Vagina (tissue), 2 donors: Measurements from ENCODE around the gene MSI2. TPM values are rescaled to one million over a fixed set of nuclear protein-coding genes. Genes with fewer than 3 reads are reported as not detected.

Experiments used
- DNase-seq, 2 donors: peaks; one replicate each; pipeline ENCODE4 v3.0.0-alpha.2; 2017; ENCODE audit errors: extremely low spot score in 2 of 2
- H3K27ac ChIP-seq: fragments of 200-600 bp; sonication (generic); one replicate; pipeline ENCODE4 v1.5.1; 2019
- H3K27me3 ChIP-seq: fragments of 200-600 bp; sonication (generic); one replicate; pipeline ENCODE4 v1.5.1; 2019
- H3K36me3 ChIP-seq, 2 donors: fragments of 200-600 bp; sonication (generic); one replicate each; pipeline ENCODE4 v1.5.1; 2017 to 2019
- H3K4me1 ChIP-seq: fragments of 200-600 bp; sonication (generic); one replicate; pipeline ENCODE4 v1.5.1; 2019
- H3K4me3 ChIP-seq, 2 donors: fragments of 200-600 bp; sonication (generic); 1 replicate in 1 of 2; 2 replicates in 1 of 2; pipeline ENCODE4 v1.5.1; 2016 to 2019
- H3K9me3 ChIP-seq: fragments of 200-600 bp; sonication (generic); one replicate; pipeline ENCODE4 v1.5.1; 2019
- CTCF ChIP-seq, 3 experiments: fragments of 450-650 bp in 2 of 3; fragments of 200-600 bp in 1 of 3; sonication (generic) in 1 of 3; IDR thresholded peaks; one replicate each; pipeline ENCODE4 v1.5.1; 2017 to 2019; ENCODE audit warnings: antibody characterized with exemption in 3 of 3, mild to moderate bottlenecking in 2 of 3, moderate library complexity in 2 of 3
- POLR2A ChIP-seq, 2 donors: fragments of 450-650 bp; IDR thresholded peaks; one replicate each; pipeline ENCODE4 v1.6.1; 2017; ENCODE audit warnings: antibody characterized with exemption in 2 of 2, mild to moderate bottlenecking in 2 of 2, moderate library complexity in 2 of 2
- POLR2AphosphoS5 ChIP-seq, 2 donors: sonication (generic); formaldehyde crosslinking; IDR thresholded peaks; one replicate each; pipeline ENCODE4 v1.9.0; 2017; ENCODE audit warnings: antibody characterized with exemption in 2 of 2, mild to moderate bottlenecking in 2 of 2, low read depth in 1 of 2; ENCODE audit not compliant: insufficient read depth in 1 of 2
- intact Hi-C: fragments of 100-400 bp; cut with DNase I; formaldehyde crosslinking; loops from one replicate; pipeline ENCODE4 v1.15.1; 2023
- total RNA-seq: library from RNA; depleted of rRNA; stranded (reverse); fragments of >200 nt; gene quantifications from one replicate; pipeline ENCODE4 v1.2.3, GENCODE V29; 2016

Gene MSI2
- total RNA-seq, 1 donor from 2014 or later: 27.3 TPM

DNA sequence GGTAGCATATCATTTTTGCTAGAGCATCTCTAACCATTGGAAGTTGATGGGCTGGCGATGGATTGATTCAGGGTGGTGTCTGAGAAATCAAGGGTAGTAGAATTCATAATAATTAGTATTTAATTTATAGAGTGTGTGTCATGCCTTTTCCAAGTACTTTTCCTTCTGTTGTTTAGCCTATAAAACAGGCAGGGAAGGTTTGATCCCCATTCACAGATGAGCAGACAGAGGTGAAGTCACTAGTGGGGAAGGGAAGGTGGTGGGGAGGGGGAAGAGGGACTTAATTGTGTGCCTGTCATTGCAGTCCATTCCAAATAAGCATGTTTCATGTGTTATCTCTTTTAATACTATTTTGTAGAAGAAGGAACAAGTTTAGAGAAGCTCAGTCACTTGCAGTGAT is 131.3 kb downstream of the MSI2 start:
- intact Hi-C loops: no loop called here
- TF ChIP-seq CTCF (IDR thresholded peaks at IDR 0.05) (no peak), POLR2AphosphoS5 (IDR thresholded peaks at IDR 0.05; ENCODE audit: insufficient read depth in 1 of 2, low read depth in 1 of 2) (no peak), POLR2A (IDR thresholded peaks at IDR 0.05) (no peak)
- Histone ChIP-seq H3K36me3 (no peaks in the 10 kb centered on the region), H3K4me3 (no peak overlapping the region), H3K9me3 (no peaks in the 10 kb centered on the region), H3K27ac (no peak overlapping the region), H3K4me1 (no peaks in the 10 kb centered on the region), H3K27me3 (no peaks in the 10 kb centered on the region)
- DNase-seq: no peak

DNA sequence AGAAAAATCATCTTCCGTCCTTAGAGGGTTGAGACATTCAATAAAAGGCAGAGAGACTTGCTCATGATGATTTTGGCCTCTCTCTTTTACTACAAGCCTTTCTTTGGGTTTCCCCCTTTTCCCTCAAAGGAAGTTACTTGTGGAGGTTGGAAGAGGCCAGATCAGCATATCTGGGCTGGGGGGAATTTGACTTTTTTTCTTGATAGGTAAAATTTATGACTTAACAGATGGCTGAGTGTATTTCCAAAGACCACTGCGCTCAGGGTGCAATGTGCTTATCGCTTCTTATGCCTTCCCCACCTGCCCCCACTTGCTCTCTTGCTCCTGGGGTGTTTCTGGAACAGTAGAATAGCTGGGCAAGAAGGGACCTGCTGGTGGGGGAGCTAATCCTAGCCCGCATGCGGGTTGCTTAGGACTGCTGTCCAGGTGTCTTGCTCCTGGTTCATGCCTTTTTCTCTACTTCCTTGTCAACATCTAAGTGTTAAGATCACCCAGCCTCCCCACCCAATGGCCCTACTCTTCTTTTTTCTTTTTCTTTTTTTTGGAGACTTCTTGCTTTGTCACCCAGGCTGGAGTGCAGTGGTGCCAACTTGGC is 131.9 kb downstream of the MSI2 start:
- TF ChIP-seq POLR2AphosphoS5 (IDR thresholded peaks at IDR 0.05; ENCODE audit: insufficient read depth in 1 of 2, low read depth in 1 of 2): no peak
- TF ChIP-seq CTCF (IDR thresholded peaks at IDR 0.05): no peak
- TF ChIP-seq POLR2A (IDR thresholded peaks at IDR 0.05): no peak
- no peak for DNase-seq
- Histone ChIP-seq H3K27ac (no peak overlapping the region), H3K27me3 (no peaks in the 10 kb centered on the region), H3K4me3 (no peak overlapping the region), H3K9me3 (no peaks in the 10 kb centered on the region), H3K36me3 (no peaks in the 10 kb centered on the region), H3K4me1 (no peaks in the 10 kb centered on the region)
- intact Hi-C loops: no loop called here

GRCh38 chr17:57389473-57389872 is 133.2 kb downstream of the MSI2 start:
- no peaks in the 10 kb centered on the region for H3K27me3 ChIP-seq
- no peak for DNase-seq
- no peak overlapping the region for H3K4me3 ChIP-seq
- no peak for TF ChIP-seq POLR2A (IDR thresholded peaks at IDR 0.05)
- TF ChIP-seq POLR2AphosphoS5 (IDR thresholded peaks at IDR 0.05; ENCODE audit: insufficient read depth in 1 of 2, low read depth in 1 of 2): no peak
- no peak for TF ChIP-seq CTCF (IDR thresholded peaks at IDR 0.05)
- no peaks in the 10 kb centered on the region for H3K36me3 ChIP-seq
- intact Hi-C loops: no loop called here
- no peak overlapping the region for H3K27ac ChIP-seq
- no peaks in the 10 kb centered on the region for H3K9me3 ChIP-seq
- no peaks in the 10 kb centered on the region for H3K4me1 ChIP-seq

GRCh38 chr17:57391076-57391825 is 134.9 kb downstream of the MSI2 start:
- no peak overlapping the region for H3K27ac ChIP-seq
- H3K9me3 ChIP-seq: no peaks in the 10 kb centered on the region
- no peaks in the 10 kb centered on the region for H3K27me3 ChIP-seq
- no peak for DNase-seq
- no peak overlapping the region for H3K4me3 ChIP-seq
- no peak for TF ChIP-seq POLR2AphosphoS5 (IDR thresholded peaks at IDR 0.05; ENCODE audit: insufficient read depth in 1 of 2, low read depth in 1 of 2)
- no peak for TF ChIP-seq POLR2A (IDR thresholded peaks at IDR 0.05)
- TF ChIP-seq CTCF (IDR thresholded peaks at IDR 0.05): no peak
- H3K36me3 ChIP-seq: no peaks in the 10 kb centered on the region
- intact Hi-C loops: no loop called here
- H3K4me1 ChIP-seq: no peaks in the 10 kb centered on the region

GRCh38 chr17:57391857-57392471 is 135.6 kb downstream of the MSI2 start:
- intact Hi-C loops: no loop called here

More at GRCh38 chr17:57391857-57392471, 135.6 kb downstream of the MSI2 start:
- Histone ChIP-seq H3K9me3 (no peaks in the 10 kb centered on the region), H3K27ac (no peak overlapping the region), H3K4me1 (no peaks in the 10 kb centered on the region), H3K4me3 (no peak overlapping the region), H3K27me3 (no peaks in the 10 kb centered on the region), H3K36me3 (no peaks in the 10 kb centered on the region)
- TF ChIP-seq CTCF (IDR thresholded peaks at IDR 0.05) (no peak), POLR2AphosphoS5 (IDR thresholded peaks at IDR 0.05; ENCODE audit: insufficient read depth in 1 of 2, low read depth in 1 of 2) (no peak), POLR2A (IDR thresholded peaks at IDR 0.05) (no peak)
- DNase-seq: no peak
